Fibroblast of lung (primary cell): ENCODE results near the gene PRDM7. TPM values are rescaled to one million over a fixed set of nuclear protein-coding genes. Genes with fewer than 3 reads are reported as not detected.

Experiments
- DNase-seq, 2 donors: peaks; one replicate each; pipeline versions ENCODE4 v3.0.0 to v3.0.0-alpha.2; 2010; ENCODE audit warnings: low read depth in 2 of 2
- H2AFZ ChIP-seq: 2 replicates; pipeline ENCODE4 v1.5.1; 2012; ENCODE audit warnings: low read length, control low read depth, inconsistent platforms
- H3K27ac ChIP-seq: 2 replicates; pipeline ENCODE4 v1.5.1; 2011; ENCODE audit warnings: low read length, control low read depth; ENCODE audit not compliant: insufficient read depth
- H3K27me3 ChIP-seq: 2 replicates; pipeline ENCODE4 v1.5.1; 2011; ENCODE audit warnings: mild to moderate bottlenecking, low read length; ENCODE audit not compliant: control insufficient read depth, insufficient read depth
- H3K36me3 ChIP-seq: 2 replicates; pipeline ENCODE4 v1.5.1; 2011; ENCODE audit warnings: low read length; ENCODE audit not compliant: control insufficient read depth, insufficient read depth
- H3K4me1 ChIP-seq: 2 replicates; pipeline ENCODE4 v1.5.1; 2011; ENCODE audit warnings: low read length; ENCODE audit not compliant: control insufficient read depth, insufficient read depth; ENCODE audit errors: extremely low read depth
- H3K4me2 ChIP-seq: 2 replicates; pipeline ENCODE4 v1.5.1; 2011; ENCODE audit warnings: low read length, control low read depth; ENCODE audit not compliant: insufficient read depth; ENCODE audit errors: extremely low read depth
- H3K4me3 ChIP-seq, 4 experiments: fragments of 200-600 bp in 1 of 4; sonication (generic) in 1 of 4; replicated peaks in 1 of 4; 2 replicates each; pipeline ENCODE4 v1.5.1; 2011 to 2016; ENCODE audit warnings: low read length in 4 of 4, low read depth in 3 of 4, mild to moderate bottlenecking in 3 of 4, control low read depth in 2 of 4, inconsistent platforms in 1 of 4, mixed read lengths in 1 of 4; ENCODE audit not compliant: insufficient read depth in 1 of 4; ENCODE audit errors: control extremely low read depth in 1 of 4
- H3K79me2 ChIP-seq: 2 replicates; pipeline ENCODE4 v1.5.1; 2012; ENCODE audit warnings: mild to moderate bottlenecking, low read length, inconsistent platforms; ENCODE audit not compliant: control insufficient read depth, insufficient read depth
- H3K9ac ChIP-seq: 2 replicates; pipeline ENCODE4 v1.5.1; 2011; ENCODE audit warnings: mild to moderate bottlenecking, low read length, control low read depth; ENCODE audit not compliant: insufficient read depth
- H3K9me3 ChIP-seq: 2 replicates; pipeline ENCODE4 v1.5.1; 2012; ENCODE audit warnings: low read depth, low read length; ENCODE audit not compliant: control insufficient read depth, insufficient read depth
- H4K20me1 ChIP-seq: 2 replicates; pipeline ENCODE4 v1.5.1; 2011; ENCODE audit warnings: low read length; ENCODE audit not compliant: control insufficient read depth, insufficient read depth; ENCODE audit errors: extremely low read depth
- CTCF ChIP-seq, 2 donors: IDR thresholded peaks in 1 of 2; conservative IDR thresholded peaks in 1 of 2; 1 replicate in 1 of 2; 2 replicates in 1 of 2; pipeline ENCODE4 v1.5.1; 2011 to 2012; ENCODE audit warnings: low read length in 2 of 2, control low read depth in 1 of 2, inconsistent platforms in 1 of 2, low read depth in 1 of 2, mild to moderate bottlenecking in 1 of 2
- EZH2 ChIP-seq: IDR thresholded peaks from 2 replicates; pipeline ENCODE4 v1.5.1; 2012; ENCODE audit warnings: low read length, control low read depth, mild to moderate bottlenecking; ENCODE audit errors: missing control alignments
- polyA plus RNA-seq, 2 donors: library from polyadenylated mRNA; depleted of rRNA in 1 of 2; stranded (reverse) in 1 of 2; unstranded in 1 of 2; fragments of >200 nt; gene quantifications; 2 replicates each; pipeline ENCODE4 v1.2.1, GENCODE V29; 2011 to 2012; ENCODE audit warnings: missing spikeins in 1 of 2
- total RNA-seq: library from RNA; depleted of rRNA; stranded (reverse); fragments of >200 nt; gene quantifications from 2 replicates; pipeline ENCODE4 v1.2.1, GENCODE V29; 2014

The PRDM7 gene
- total and polyA plus RNA-seq, 2 donors (not counting 1 experiment from before 2014, with no cell fraction given) = not detected

GRCh38 chr16:90028985-90029384 is 48.1 kb downstream of the PRDM7 start:
- Histone ChIP-seq H3K9me3 (no peaks in the 10 kb centered on the region), H3K4me1 (no peaks in the 10 kb centered on the region), H3K4me3 (no peak overlapping the region), H3K27me3 (no peaks in the 10 kb centered on the region), H2AFZ (no peak overlapping the region), H3K79me2 (no peaks in the 10 kb centered on the region), H3K9ac (no peak overlapping the region), H4K20me1 (peaks cover 4% of the 10 kb centered on the region), H3K27ac (no peak overlapping the region), H3K36me3 (peaks cover 7% of the 10 kb centered on the region), H3K4me2 (no peak overlapping the region)
- no peak for DNase-seq
- no peak for TF ChIP-seq CTCF (conservative IDR thresholded peaks at IDR 0.05 in 1 of 2, IDR thresholded peaks at IDR 0.05 in 1 of 2; ENCODE audit: low read depth in 1 of 2, low read length in 2 of 2)
- no peak for TF ChIP-seq EZH2

- Histone ChIP-seq H3K9me3 (no peaks in the 10 kb centered on the region), H3K4me2 (no peak overlapping the region), H3K79me2 (peaks cover 2% of the 10 kb centered on the region), H3K36me3 (peaks cover 7% of the 10 kb centered on the region), H3K4me3 (no peak overlapping the region), H3K27ac (no peak overlapping the region), H3K4me1 (no peaks in the 10 kb centered on the region), H3K9ac (no peak overlapping the region), H4K20me1 (peaks cover 2% of the 10 kb centered on the region), H3K27me3 (no peaks in the 10 kb centered on the region), H2AFZ (no peak overlapping the region)
- no peak for DNase-seq
- TF ChIP-seq EZH2 = no peak
- no peak for TF ChIP-seq CTCF (conservative IDR thresholded peaks at IDR 0.05 in 1 of 2, IDR thresholded peaks at IDR 0.05 in 1 of 2; ENCODE audit: low read depth in 1 of 2, low read length in 2 of 2)
These were observed 49.5 kb downstream of the PRDM7 start for GRCh38 chr16:90027611-90028010.

- TF ChIP-seq EZH2 (no peak), CTCF (conservative IDR thresholded peaks at IDR 0.05 in 1 of 2, IDR thresholded peaks at IDR 0.05 in 1 of 2; ENCODE audit: low read depth in 1 of 2, low read length in 2 of 2) (no peak)
- Histone ChIP-seq H3K4me2 (no peak overlapping the region), H2AFZ (no peak overlapping the region), H3K27me3 (no peaks in the 10 kb centered on the region), H3K79me2 (peaks cover 2% of the 10 kb centered on the region), H3K4me3 (no peak overlapping the region), H4K20me1 (no peaks in the 10 kb centered on the region), H3K9ac (no peak overlapping the region), H3K36me3 (peaks cover 1% of the 10 kb centered on the region), H3K9me3 (no peaks in the 10 kb centered on the region), H3K4me1 (no peaks in the 10 kb centered on the region), H3K27ac (no peak overlapping the region)
- DNase-seq = no peak
These were observed 51.0 kb downstream of the PRDM7 start for GRCh38 chr16:90026135-90026534.
